GM15510 (cell line): ENCODE measurements around the gene TSPAN12.

Source experiments
- POLR2A ChIP-seq: IDR thresholded peaks from 3 replicates; pipeline ENCODE4 v1.6.1; 2011; ENCODE audit warnings: borderline replicate concordance; ENCODE audit not compliant: insufficient read length; ENCODE audit errors: extremely low read depth

Gene TSPAN12

GRCh38 chr7:120827371-120828118 lies 30.4 kb downstream of the TSPAN12 start:
- no peak for TF ChIP-seq POLR2A

GRCh38 chr7:120825576-120825975 lies 32.4 kb downstream of the TSPAN12 start:
- no peak for TF ChIP-seq POLR2A

- TF ChIP-seq POLR2A: no peak
These were observed 32.8 kb downstream of the TSPAN12 start for GRCh38 chr7:120825152-120825551.

GRCh38 chr7:120819861-120820260 lies 38.1 kb downstream of the TSPAN12 start:
- TF ChIP-seq POLR2A: no peak

GRCh38 chr7:120817851-120818250 lies 40.1 kb downstream of the TSPAN12 start:
- TF ChIP-seq POLR2A: no peak

- TF ChIP-seq POLR2A: no peak
These were observed 43.5 kb downstream of the TSPAN12 start for GRCh38 chr7:120814253-120814939.

GRCh38 chr7:120813546-120814252 lies 44.2 kb downstream of the TSPAN12 start:
- no peak for TF ChIP-seq POLR2A

- TF ChIP-seq POLR2A: no peak
These were observed 44.9 kb downstream of the TSPAN12 start for GRCh38 chr7:120813089-120813488.

GRCh38 chr7:120809260-120809659 lies 48.7 kb downstream of the TSPAN12 start:
- TF ChIP-seq POLR2A: no peak

GRCh38 chr7:120807390-120807789 lies 50.6 kb downstream of the TSPAN12 start:
- TF ChIP-seq POLR2A: no peak

- no peak for TF ChIP-seq POLR2A
These were observed 51.3 kb downstream of the TSPAN12 start for GRCh38 chr7:120806669-120807068.

GRCh38 chr7:120805636-120806388 lies 52.1 kb downstream of the TSPAN12 start:
- no peak for TF ChIP-seq POLR2A

- TF ChIP-seq POLR2A: no peak
These were observed 55.2 kb downstream of the TSPAN12 start for GRCh38 chr7:120802751-120803150.

- no peak for TF ChIP-seq POLR2A
These were observed 58.0 kb downstream of the TSPAN12 start for GRCh38 chr7:120799813-120800475.

GRCh38 chr7:120799147-120799546 lies 58.8 kb downstream of the TSPAN12 start:
- no peak for TF ChIP-seq POLR2A

- TF ChIP-seq POLR2A: no peak
These were observed 60.8 kb downstream of the TSPAN12 start for GRCh38 chr7:120797026-120797645.
